HG03378 (cell line): Measurements from ENCODE around the gene PTH1R.

Experiments used
- ATAC-seq: cut with Tn5 transposase; IDR thresholded peaks from one replicate; pipeline ENCODE4 v1.9.1; 2021; ENCODE audit warnings: mild to moderate bottlenecking, moderate library complexity; ENCODE audit not compliant: unreplicated experiment

Gene PTH1R

DNA sequence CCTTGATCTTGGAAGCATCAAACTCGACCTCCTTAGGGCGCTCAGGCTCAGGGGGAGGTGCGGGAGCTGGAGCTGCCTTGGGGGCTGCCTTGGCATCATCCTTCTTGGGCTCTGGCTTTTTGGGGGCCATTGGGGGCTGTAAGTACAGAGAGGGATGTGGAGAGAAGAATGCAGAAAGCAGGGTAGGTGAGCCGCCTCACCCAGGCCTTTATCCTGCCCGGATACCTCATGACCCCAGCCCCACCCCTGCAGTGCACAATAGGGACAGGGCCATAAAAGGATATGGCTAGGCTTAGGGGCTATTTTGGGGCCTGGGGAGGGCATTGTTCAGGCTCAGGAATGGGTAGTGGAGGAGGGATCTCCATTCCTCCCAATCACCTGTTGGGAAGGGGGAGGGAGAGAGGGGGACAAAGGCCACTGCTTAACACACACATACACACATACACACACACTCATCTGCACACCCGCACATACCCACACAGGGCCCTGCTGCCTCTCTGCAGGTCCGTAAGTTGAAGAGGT lies 14.2 kb upstream of the PTH1R start, which contains the start of gene MYL3:
Gene MYL3, minus strand, starts transcription at position 184 of the 522 bp plus-strand sequence. Its CDS starts 54 bp downstream, at position 130.
- no peak for ATAC-seq

DNA sequence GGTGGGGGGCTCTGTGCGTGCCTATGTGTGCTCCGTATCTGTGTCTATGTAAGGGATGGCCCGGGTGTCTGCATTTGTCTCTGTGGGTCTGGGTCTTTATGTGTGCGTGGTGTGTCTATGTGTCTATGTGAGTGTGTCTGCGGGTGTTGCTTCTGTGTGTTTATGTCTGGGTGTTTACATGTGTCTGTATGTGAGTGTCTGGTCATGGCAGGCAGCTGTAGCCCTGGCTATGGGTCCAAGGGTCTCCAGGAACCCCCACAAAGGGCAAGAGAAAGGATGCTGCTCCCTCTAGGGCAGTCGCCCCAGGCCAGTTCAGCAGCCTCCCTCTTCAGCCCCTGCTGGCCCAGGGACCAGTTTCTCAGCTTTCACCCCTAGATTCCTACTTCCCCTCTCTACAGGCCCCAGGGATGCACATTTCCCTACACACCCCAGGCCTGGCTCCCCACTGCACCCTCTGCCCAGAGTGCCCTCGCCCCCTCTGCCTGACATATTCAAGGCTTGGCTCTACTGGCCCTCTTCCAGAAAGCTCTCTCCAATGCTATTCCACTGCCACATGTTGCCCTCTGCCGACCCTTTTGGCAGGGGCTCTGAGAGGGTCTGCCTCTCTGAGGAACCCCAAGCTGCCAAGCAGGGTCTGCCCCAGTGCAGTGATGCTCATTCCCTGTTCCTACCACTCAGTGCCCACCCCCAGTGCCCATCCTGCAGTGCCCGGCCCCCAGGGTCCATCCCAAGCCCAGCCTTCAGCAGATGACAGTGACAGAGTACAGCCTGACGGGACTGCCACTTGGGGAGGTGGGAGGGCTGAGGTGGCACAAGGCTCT lies 13.2 kb upstream of the PTH1R start:
- ATAC-seq, result no peak

DNA sequence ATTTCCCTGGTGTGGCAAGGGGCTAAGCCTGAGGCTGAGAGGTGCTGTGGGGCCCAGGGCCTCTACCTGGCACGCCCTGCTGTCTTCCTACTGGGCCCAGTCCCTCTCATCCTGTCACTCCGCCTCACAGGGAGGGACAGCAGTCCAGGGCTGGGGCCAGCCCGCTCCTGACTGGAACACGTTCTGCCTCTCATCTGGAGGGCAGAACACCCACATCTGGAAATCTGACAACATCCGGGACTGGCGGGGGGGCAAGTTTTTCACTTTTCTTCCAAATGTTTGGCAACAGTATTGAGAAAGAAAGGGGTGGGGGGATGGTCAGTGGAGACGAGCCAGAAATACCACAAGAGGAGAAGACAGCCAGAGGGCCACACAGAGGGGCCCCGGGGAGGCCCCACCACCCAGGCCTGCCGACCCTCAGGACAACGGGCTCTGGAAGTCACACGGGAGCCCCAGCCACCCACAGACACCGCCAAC lies 12.5 kb upstream of the PTH1R start:
- ATAC-seq, result no peak

DNA sequence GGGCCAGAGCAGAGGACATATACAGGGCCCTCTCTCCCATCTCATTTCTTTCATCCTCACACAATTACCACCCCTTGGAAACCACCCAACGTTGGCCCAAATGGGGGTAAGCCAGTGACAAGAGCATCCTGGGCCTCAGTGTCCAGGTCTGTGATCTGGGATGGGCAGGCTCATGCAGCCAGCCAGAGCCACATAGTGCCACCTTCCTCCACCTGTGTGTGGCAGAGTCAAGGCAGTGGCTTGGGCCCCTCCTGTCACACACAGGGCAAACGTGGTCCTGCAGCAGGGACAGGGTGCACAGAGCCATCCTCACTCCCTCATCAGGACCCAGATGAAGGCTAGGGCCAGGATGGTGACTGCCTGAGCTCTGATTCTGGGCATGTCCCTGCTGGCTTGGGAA lies 12.0 kb upstream of the PTH1R start:
- no peak for ATAC-seq

DNA sequence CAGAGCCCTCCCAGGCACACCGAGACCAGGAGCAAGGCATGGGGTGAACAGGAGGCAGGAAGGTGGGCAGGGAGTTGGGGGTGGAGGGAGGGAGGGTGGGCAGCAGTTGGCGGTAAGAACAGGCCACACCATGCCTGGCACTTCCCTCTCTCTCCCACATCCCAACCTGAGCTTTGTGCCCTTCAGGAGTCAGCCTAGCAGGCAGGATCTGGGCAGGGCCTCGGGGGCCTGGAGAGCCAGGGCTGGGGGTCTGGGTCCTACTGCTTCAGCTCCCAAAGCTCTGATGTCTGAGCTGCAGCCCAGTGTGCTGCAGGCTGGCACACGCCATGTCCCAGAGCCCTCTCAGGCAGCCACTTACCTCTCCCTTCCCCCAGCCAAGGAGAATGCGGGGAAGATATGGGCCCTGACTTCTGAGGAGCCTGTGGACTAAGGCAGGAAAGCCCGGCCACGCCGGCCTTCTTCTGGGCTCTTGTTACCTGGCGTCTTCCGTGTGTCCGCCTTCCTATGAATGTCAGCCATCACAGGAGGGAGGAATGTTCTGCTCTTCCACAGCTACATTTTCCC lies 11.4 kb upstream of the PTH1R start:
- ATAC-seq, result no peak

DNA sequence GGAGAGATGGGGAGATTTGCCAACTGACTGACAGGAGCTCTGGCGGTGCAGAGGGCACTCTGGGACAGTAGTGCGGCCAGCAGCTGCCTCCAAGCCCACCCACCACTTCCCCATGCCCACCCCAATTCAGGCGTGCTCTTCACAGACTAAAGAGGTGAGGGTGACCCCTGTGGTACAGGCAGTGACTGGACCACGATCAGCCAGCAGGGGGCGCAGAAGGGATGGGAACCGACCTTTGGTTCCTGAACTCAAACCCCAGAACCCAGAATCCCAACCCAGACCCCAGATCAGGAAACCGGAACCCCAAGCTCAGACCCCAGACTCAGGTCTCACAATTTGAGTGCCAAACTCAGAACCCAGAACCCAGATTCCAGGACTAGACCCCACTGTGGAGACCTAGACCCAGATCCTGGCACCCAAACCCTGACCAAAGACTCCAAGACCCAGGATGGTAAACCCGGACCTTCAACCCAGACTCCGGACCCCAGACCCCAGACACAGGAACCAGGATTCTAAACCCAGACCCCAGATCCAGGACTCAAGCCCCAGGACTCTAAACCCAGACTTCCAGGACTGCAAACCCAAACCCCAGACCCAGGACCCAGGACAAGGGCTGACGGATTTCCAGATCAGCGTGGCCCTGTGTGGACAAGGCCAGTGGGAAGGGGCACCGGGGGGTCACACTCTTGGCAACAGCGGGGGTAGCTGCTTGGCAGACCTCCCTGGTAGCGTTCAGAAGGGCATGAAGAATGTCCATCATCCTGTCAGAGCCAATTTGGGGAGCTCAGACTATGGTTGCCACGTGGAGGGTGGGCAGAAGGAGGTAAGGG lies 10.6 kb upstream of the PTH1R start:
- ATAC-seq, result no peak

DNA sequence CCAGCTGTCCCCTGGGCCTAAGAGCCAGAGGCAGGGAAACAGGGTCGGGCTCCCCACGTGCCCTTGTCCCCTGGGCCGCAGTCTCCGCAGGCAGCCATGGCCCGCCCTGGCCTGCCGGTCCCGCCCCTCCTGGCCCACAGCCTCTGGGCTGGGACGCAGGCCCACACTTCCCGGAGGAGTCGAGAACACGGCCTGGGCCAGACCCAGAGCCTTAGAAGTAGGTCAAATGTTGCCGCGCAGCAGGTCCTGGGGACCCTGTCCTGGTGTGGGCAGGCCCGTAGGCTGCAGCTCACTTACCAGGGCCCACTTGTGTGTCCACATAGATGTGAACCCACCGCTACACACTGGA lies 10.0 kb upstream of the PTH1R start:
- no peak for ATAC-seq

DNA sequence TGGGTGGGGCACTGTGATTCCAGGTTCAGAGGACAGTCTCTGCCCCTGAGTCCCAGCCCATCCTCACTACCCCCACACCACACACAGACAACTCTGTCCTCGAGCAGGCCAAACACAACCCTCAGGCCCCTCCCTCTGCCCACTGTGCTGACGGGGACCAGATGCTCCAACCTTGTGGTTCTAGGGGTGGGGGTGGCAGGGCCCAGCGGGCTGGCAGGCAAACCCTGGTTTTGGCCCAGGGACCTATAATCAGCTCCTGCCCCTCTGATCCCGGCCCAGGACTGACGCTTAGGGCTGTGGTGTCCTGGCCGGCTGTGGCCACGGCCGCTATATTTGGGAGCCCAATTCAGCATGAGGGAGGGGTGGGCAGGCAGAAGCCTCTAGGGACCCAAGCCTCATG lies 9.2 kb upstream of the PTH1R start:
- no peak for ATAC-seq

DNA sequence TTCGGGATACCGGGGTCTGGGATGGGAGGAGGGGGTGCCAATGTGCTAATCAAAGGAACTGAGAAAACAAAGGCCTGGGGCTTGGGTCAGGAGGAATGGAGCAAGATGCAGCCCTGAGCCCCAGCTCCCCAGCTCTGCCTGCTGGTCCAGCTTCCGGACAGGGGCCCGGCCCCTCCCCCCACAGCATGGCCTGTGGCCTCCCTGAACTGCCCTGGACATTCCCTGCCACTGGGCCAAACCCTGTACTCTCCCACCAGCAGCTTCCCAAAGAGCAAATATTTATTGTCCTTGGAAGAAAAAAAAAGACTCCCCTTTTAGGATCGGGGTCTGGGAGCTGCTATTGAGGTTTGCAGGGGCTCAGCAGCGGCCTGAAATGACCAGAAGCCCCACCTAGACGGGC lies 8.6 kb upstream of the PTH1R start:
- ATAC-seq, result no peak

DNA sequence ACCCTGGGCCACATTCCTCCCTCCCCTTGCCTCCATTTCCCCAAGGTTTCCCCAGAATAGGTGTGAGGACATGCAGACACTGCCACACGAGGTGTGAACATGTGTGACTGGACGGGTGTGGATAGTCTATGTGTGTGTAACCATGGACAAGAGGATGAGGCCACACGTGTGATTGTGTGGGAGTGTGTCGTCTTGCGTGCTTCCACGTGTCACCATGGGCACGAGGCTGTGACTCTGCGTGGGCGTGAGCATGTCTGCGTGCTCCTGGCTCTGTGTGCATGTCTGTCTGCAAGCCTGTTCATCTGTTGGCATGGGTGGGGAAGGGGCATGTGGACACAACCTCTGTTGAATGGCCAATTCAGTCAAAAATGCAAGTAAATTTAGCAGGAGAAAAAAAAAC lies 8.1 kb upstream of the PTH1R start:
- no peak for ATAC-seq

DNA sequence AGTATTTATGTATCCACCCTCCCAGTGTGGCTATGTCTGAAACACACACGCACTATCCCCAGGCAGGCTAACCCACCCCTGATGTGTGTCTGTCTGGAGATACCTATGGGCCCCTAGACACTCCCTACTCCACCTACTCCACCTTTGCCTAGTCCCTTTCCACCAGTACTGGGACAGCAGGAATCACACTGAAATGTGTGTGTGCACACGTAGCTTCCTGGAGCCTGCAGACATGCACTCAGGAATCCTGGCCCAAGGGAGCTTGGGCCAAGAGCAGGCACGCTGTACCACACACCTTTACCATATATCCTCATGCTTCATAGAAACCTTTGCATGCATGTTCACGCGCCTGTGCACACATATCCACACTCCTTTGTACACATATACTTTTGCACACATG lies 6.9 kb upstream of the PTH1R start:
- ATAC-seq, result no peak

DNA sequence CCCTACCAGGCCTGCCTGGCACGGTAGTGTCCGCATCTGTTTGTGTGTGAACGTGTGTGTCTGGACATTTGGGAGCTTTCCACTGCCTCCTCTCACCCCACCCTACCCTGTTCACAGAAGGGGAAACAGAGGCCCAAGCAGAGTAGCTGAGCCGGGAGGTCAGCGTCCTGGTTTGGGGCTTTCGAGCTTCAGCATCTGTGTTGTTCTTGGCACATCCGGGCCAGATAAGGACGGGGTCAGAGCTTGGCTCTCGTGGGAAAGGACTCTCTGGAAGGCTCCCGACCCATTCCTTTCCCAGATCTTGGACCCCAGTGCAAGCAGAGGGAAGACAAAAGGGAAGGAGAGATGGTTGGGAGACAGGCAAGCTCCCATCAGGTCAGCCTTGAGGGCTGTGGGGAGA lies 6.3 kb upstream of the PTH1R start:
- ATAC-seq, result no peak

DNA sequence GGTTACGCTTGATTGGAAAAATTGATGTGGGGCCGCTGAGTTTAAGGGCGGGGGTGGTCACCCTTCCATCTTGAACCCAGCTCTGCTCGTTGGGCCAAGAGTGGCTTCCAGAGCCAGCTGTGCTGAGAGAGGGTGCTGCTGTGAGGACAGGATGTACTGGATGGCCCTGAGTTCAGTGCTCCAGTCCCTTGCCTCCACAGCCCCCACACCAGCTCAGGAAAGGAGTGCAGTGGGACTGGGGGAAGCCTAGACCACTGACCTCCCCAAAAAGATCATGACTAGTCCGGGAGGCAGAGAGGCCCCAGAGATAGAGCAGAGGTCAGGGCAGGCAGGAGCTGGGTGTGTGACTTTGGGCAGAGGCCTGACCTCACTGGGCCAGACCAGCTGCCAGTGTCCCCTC lies 4.0 kb upstream of the PTH1R start:
- ATAC-seq, result no peak

DNA sequence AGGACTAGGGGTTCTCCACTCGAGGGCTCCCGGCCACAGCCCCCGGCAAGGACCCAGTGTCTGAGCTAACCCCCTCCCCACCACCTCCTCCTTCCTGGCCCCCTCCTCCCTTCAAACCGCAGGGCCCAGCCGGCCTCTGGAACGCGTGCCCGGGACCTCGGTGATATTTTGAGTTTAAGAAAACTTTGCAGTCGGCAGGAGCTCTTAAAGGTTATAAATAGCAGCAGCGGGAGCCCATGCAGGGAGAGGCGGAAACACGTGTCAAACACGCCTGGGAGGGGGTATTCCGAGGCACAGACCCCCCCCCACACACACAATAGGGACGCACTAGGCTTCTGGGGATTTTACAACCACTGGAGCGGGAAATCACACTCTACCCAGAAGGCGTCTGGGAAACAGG lies 3.1 kb upstream of the PTH1R start:
- ATAC-seq, result no peak

DNA sequence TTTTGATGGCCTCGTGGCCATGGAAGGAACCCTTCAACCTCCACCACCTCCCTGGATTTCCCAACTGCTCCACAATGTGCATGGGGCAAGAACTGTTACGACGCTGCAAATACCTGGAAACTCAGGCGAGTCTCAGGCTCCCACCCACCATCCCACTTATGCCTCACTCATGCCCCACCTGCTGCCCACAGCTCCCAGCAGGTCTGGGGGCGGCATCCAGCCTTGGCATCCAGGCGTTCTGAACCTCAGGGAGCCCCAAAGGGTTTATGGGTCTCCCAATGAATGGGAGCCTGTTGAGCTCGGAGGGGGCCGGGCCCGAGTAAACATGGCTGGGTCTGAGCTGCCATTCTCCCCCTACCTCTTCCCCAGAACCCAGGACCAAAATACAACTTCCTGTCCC lies 2.0 kb upstream of the PTH1R start:
- ATAC-seq, result no peak

DNA sequence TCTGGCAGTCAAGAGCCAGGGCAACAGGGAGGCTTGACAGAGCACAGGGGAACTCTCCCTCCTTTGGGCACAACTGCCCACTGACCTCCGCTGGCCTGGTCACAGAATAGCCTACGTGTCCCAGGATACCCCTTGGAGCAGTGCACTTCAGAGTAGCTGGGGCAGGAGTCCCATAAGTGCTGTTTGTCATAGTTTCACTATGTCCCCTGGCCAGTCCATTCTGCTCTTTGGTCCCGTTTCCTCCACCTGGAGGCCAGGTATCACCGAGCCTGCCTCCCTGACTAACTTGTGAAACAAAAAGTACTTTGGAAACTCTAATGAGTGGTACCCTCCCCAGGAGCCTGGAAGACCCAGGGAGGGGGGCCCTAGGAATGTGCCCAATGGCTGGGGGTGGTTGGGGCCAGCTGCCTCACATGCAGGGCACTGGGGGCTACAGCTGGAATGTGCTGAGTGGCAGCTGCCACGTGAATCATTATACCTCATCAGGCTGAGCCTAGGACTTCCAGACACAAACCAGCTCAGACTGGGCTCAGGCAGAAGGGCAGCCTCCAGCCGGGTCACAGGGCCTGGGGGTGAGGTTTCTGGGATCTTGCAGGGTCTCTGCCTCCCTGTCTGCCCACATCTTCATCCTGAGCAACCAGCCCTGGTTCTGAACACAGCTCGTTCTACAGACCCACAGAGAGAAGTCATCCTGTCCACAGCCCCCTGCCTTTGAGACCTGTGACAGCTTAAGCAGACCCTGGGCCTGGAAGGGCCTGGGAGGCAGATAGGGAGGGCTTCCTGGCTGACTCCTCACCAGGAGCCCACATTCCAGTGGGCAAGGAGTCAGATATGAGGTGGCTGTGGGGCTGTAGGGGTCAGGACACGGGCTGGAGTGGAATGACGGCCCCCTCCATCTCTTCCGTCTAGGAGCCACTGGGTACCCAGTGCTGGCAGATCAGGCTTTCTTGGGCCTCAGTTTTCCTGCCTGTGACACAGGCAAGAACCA lies 914 bp upstream of the PTH1R start:
- ATAC-seq, result no peak

DNA sequence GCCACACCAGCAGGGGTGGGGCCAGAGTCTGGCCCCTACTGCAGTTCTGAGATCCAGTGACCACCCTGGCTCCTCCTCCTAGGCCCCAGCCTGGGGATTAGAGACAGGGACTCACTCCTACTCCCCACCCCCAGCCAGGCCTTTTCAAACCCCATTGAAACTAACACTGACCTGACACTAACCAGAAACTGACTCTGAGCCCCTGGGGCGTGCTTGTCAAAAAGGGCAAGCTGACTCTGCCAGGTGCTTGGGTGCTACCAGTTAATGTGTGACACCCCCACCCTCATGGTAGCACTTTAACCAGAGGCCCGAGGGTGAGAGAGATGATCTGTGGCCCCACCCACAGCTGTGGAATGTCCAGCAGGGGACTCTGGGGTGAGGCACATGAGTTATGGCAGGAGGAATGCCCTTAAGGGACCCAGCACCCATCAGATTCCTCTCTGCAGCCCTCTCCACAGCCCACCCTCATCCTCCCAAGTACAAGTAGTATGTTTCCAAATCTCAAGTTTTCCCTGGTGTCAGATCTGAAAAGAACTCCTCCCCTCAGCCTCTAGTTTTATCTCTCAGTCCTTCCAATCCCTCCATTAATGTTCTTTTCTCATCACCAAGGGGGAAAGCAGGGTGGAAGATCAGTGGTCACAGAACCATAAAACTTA lies 1.4 kb downstream of the PTH1R start:
- ATAC-seq, result no peak

DNA sequence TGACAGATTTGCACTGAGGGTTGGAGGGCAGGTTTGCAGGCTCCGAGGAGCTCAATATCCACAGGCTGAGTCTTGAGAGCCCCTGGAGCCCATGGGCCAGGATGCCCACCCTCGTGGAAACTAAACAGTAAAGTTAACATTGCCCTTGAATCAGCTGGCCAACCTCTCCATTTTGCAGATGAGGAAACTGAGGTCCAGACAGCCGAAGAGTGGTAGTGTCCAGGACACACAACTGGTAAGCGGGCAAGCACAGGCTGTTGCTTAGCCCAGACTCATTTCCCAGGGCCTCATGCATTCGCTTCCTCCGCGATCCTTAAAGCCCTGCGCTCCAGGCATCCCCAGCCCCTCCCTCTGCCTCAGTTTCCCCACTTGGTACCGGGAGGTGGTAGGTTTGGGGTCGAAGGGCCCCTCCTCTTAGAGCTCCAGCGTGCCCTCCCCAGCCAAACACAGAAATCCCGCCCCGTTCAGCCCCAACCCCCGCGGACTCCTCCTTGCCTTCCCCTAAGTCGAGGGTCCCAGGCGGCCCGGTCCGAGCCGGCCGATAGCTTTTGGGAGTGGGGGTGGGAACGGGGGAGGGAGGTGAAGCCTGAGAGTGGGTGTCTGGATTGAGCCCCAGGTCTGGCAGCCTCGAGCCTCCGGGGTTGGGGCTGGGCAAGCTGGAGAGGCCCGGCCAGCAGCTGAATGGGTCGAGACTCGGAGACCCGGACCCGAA lies 3.5 kb downstream of the PTH1R start:
- ATAC-seq, result no peak
